GM23338 (cell line): Measurements from ENCODE around the gene FAM171A1. TPM values are rescaled to one million over a fixed set of nuclear protein-coding genes. Genes with fewer than 3 reads are reported as not detected.
A peak's percentile ranks its signal among the peaks of the same experiment; 100 is the strongest.

ENCODE experiments used
- ATAC-seq: fragments of 200-7000 bp; cut with Tn5 transposase; 3 replicates; pipeline ENCODE4 v1.9.1; 2020
- DNase-seq: peaks from one replicate; pipeline ENCODE4 v3.0.0-alpha.2; 2015; ENCODE audit warnings: low spot score
- H2AFZ ChIP-seq: fragments of 200-600 bp; sonication (generic); 2 replicates; pipeline ENCODE4 v1.8.0; 2016; ENCODE audit warnings: antibody characterized with exemption, mild to moderate bottlenecking, moderate library complexity
- H3F3A ChIP-seq: fragments of 200-600 bp; sonication (generic); replicated peaks from 2 replicates; pipeline ENCODE4 v1.8.0; 2017; ENCODE audit warnings: antibody characterized with exemption, mixed run types, low read depth
- H3K27ac ChIP-seq: fragments of 200-600 bp; sonication (generic); 2 replicates; pipeline ENCODE4 v1.6.1; 2016; ENCODE audit warnings: low read depth
- H3K27me3 ChIP-seq: fragments of 200-600 bp; sonication (generic); 2 replicates; pipeline ENCODE4 v1.8.0; 2016; ENCODE audit warnings: mild to moderate bottlenecking, mixed run types, moderate library complexity; ENCODE audit not compliant: insufficient read depth
- H3K36me3 ChIP-seq: fragments of 200-600 bp; sonication (generic); 2 replicates; pipeline ENCODE4 v1.8.0; 2016; ENCODE audit warnings: mild to moderate bottlenecking; ENCODE audit not compliant: insufficient read depth
- H3K4me1 ChIP-seq: fragments of 200-600 bp; sonication (generic); 2 replicates; pipeline ENCODE4 v1.8.0; 2016; ENCODE audit warnings: mild to moderate bottlenecking, moderate library complexity; ENCODE audit not compliant: insufficient read depth
- H3K4me2 ChIP-seq: fragments of 200-600 bp; sonication (generic); 2 replicates; pipeline ENCODE4 v1.7.1; 2017; ENCODE audit warnings: mixed run types
- H3K4me3 ChIP-seq: fragments of 200-600 bp; sonication (generic); 2 replicates; pipeline ENCODE4 v1.6.1; 2016; ENCODE audit warnings: mixed run types
- H3K79me2 ChIP-seq: fragments of 200-600 bp; sonication (generic); replicated peaks from 2 replicates; pipeline ENCODE4 v1.8.0; 2017; ENCODE audit warnings: mild to moderate bottlenecking; ENCODE audit not compliant: insufficient read depth
- H3K9me2 ChIP-seq: fragments of 200-600 bp; sonication (generic); 2 replicates; pipeline ENCODE4 v1.8.0; 2017; ENCODE audit not compliant: insufficient read depth
- H4K20me1 ChIP-seq: fragments of 200-600 bp; sonication (generic); replicated peaks from 2 replicates; pipeline ENCODE4 v1.8.0; 2017; ENCODE audit warnings: mild to moderate bottlenecking; ENCODE audit not compliant: insufficient read depth
- H3K27ac Mint-ChIP-seq: 2 replicates; pipeline ENCODE4 v1.8.0; 2020; ENCODE audit warnings: inconsistent platforms, mild to moderate bottlenecking, moderate library complexity, mixed read lengths
- H3K27me3 Mint-ChIP-seq: 3 replicates; pipeline ENCODE4 v1.8.0; 2022; ENCODE audit warnings: low read depth, mild to moderate bottlenecking, moderate library complexity, mixed read lengths, inconsistent platforms; ENCODE audit not compliant: insufficient read depth, poor library complexity
- H3K36me3 Mint-ChIP-seq: 3 replicates; pipeline ENCODE4 v1.8.0; 2021; ENCODE audit warnings: low read depth, mild to moderate bottlenecking, inconsistent platforms, moderate library complexity, mixed read lengths
- H3K4me1 Mint-ChIP-seq: 3 replicates; pipeline ENCODE4 v1.8.0; 2020; ENCODE audit warnings: mild to moderate bottlenecking, inconsistent platforms, mixed read lengths
- H3K4me3 Mint-ChIP-seq: 3 replicates; pipeline ENCODE4 v1.8.0; 2021; ENCODE audit warnings: moderate library complexity, mild to moderate bottlenecking, inconsistent platforms, mixed read lengths
- H3K9me3 Mint-ChIP-seq: 3 replicates; pipeline ENCODE4 v1.8.0; 2020; ENCODE audit warnings: moderate library complexity, mild to moderate bottlenecking, inconsistent platforms, mixed read lengths
- CREB1 ChIP-seq: fragments of 250-450 bp; sonication (Bioruptor Pico); IDR thresholded peaks from 2 replicates; pipeline ENCODE4 v1.5.0; 2020; ENCODE audit warnings: low read depth, mild to moderate bottlenecking, moderate library complexity
- ETS1 ChIP-seq: IDR thresholded peaks from 2 replicates; pipeline ENCODE4 v1.6.1; 2016; ENCODE audit warnings: antibody characterized with exemption
- EZH2 ChIP-seq: fragments of 200-600 bp; sonication (generic); IDR thresholded peaks from one replicate; pipeline ENCODE4 v1.8.0; 2017; ENCODE audit warnings: antibody characterized with exemption, mild to moderate bottlenecking, low read depth; ENCODE audit not compliant: unreplicated experiment
- EZH2phosphoT487 ChIP-seq: fragments of 200-600 bp; sonication (generic); IDR thresholded peaks from one replicate; pipeline ENCODE4 v1.8.1; 2018; ENCODE audit warnings: antibody characterized with exemption; ENCODE audit not compliant: unreplicated experiment
- JUNB ChIP-seq: IDR thresholded peaks from one replicate; pipeline ENCODE4 v1.6.1; 2016; ENCODE audit warnings: antibody characterized with exemption; ENCODE audit not compliant: unreplicated experiment
- POLR2AphosphoS5 ChIP-seq: IDR thresholded peaks from 2 replicates; pipeline ENCODE4 v1.6.1; 2016; ENCODE audit warnings: antibody characterized with exemption, low read depth
- REST ChIP-seq: IDR thresholded peaks from one replicate; pipeline ENCODE4 v1.6.1; 2018; ENCODE audit warnings: antibody characterized with exemption; ENCODE audit not compliant: unreplicated experiment
- polyA plus RNA-seq: library from polyadenylated mRNA; unstranded; fragments of >200 nt; fragmentation: Nextera tagmentation; extraction: Ambion mirVana; gene quantifications from 2 replicates; pipeline ENCODE4 v1.2.1, GENCODE V29; 2016
- total RNA-seq: library from RNA; depleted of rRNA; stranded (reverse); fragments of >200 nt; shearing (Covaris generic); gene quantifications from 2 replicates; pipeline ENCODE4 v1.2.3, GENCODE V29; 2014
- TF ChIP-seq, protein P1 (sequence below), 2 experiments: fragments of 200-600 bp in 1 of 2; sonication (generic) in 1 of 2; conservative IDR thresholded peaks; 2 replicates each; pipeline versions ENCODE4 v1.5.1 to v1.6.1; 2016 to 2017; ENCODE audit warnings: antibody characterized with exemption in 2 of 2, low read depth in 2 of 2, mild to moderate bottlenecking in 2 of 2, moderate library complexity in 1 of 2

FAM171A1 gene
- total and polyA plus RNA-seq, 2 experiments from 2014 or later = 11.3 to 32.2 TPM

DNA sequence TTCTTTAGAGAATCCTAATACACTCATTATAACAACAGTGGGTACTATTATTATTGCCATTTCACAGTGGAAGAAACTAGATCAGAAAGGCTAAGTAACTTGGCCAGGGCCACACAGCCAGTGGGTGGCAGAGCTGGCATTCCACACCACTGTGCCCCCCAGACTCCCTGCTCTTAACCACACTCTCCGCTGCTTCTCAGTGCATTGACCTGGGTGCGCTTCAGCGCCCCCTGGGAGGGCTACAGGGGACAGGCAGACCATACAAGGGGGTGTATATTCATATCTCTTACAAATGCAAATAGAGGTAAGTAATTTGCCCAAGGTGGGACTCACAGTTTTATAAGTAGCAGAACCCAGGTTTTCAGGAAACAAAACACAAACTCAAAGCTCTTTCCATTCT lies 125.6 kb downstream of the FAM171A1 start:
- H3K9me3 Mint-ChIP-seq = no peaks in the 10 kb centered on the region
- Histone ChIP-seq H3K4me3 (no peak overlapping the region), H3K27ac (no peak overlapping the region), H3K27me3 (no peaks in the 10 kb centered on the region), H3K4me1 (no peaks in the 10 kb centered on the region), H3K36me3 (no peaks in the 10 kb centered on the region), H2AFZ (no peak overlapping the region), H3K9me2 (no peaks in the 10 kb centered on the region), H3K79me2 (no peaks in the 10 kb centered on the region), H4K20me1 (no peaks in the 10 kb centered on the region; the same call in none of the 2 replicates), H3K4me2 (no peak overlapping the region), H3F3A (no peaks in the 10 kb centered on the region)
- no peak for TF ChIP-seq CREB1 (CRISPR knock-in tag)
- TF ChIP-seq, protein P1, sequence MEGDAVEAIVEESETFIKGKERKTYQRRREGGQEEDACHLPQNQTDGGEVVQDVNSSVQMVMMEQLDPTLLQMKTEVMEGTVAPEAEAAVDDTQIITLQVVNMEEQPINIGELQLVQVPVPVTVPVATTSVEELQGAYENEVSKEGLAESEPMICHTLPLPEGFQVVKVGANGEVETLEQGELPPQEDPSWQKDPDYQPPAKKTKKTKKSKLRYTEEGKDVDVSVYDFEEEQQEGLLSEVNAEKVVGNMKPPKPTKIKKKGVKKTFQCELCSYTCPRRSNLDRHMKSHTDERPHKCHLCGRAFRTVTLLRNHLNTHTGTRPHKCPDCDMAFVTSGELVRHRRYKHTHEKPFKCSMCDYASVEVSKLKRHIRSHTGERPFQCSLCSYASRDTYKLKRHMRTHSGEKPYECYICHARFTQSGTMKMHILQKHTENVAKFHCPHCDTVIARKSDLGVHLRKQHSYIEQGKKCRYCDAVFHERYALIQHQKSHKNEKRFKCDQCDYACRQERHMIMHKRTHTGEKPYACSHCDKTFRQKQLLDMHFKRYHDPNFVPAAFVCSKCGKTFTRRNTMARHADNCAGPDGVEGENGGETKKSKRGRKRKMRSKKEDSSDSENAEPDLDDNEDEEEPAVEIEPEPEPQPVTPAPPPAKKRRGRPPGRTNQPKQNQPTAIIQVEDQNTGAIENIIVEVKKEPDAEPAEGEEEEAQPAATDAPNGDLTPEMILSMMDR (conservative IDR thresholded peaks at IDR 0.05; ENCODE audit: low read depth in 2 of 2) = peak; percentile 73 to 76
- H3K27ac Mint-ChIP-seq = no peak overlapping the region
- peak; percentile 55 for DNase-seq
- ATAC-seq = peak; percentile 96
- H3K4me1 Mint-ChIP-seq = peaks cover 6% of the 10 kb centered on the region; the same call in 2 of the 3 replicates
- H3K27me3 Mint-ChIP-seq = no peaks in the 10 kb centered on the region
- H3K36me3 Mint-ChIP-seq = 0 out of 3 replicates have a peak, but pooled peaks cover 2% of the 10 kb centered on the region
- H3K4me3 Mint-ChIP-seq = no peak overlapping the region

DNA sequence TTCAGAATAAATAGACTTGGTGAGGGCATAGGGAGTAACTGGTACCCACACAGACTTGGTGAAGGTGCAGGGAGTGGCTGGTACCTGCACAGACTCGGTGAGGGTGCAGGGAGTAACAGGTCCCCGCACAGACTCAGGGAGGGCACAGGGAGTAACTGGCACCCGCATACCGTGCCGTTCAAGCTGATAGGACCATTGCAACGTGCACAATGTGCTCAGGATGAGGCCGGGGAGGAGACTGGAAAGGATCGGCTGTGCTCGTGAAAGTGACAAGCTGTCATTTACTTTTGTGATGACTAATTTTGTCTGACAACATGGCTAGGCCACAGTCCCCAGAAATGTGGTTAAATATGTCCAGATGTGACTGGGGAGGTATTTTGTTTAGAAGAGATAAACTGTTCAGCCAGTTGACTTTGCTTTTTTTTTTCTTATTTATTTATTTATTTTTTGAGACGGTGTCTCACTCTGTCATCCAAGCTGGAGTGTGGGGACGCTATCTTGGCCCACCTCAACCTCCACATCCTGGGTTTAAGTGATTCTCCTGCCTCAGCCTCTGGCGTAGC lies 126.4 kb downstream of the FAM171A1 start:
- Histone ChIP-seq H3K79me2 (no peaks in the 10 kb centered on the region), H3K27ac (no peak overlapping the region), H3K9me2 (no peaks in the 10 kb centered on the region), H3K4me1 (no peaks in the 10 kb centered on the region), H2AFZ (no peak overlapping the region), H3K27me3 (no peaks in the 10 kb centered on the region), H4K20me1 (no peaks in the 10 kb centered on the region; the same call in none of the 2 replicates), H3K4me2 (no peak overlapping the region), H3F3A (no peaks in the 10 kb centered on the region), H3K36me3 (no peaks in the 10 kb centered on the region), H3K4me3 (no peak overlapping the region)
- 0 out of 3 replicates have a peak, but pooled peaks cover 2% of the 10 kb centered on the region for H3K36me3 Mint-ChIP-seq
- DNase-seq (no peak), ATAC-seq (no peak)
- H3K9me3 Mint-ChIP-seq = no peaks in the 10 kb centered on the region
- no peak for TF ChIP-seq POLR2AphosphoS5
- TF ChIP-seq ETS1 = no peak
- TF ChIP-seq EZH2phosphoT487 = no peak
- TF ChIP-seq REST = no peak
- no peak for TF ChIP-seq JUNB
- TF ChIP-seq EZH2 = no peak
- TF ChIP-seq CREB1 (CRISPR knock-in tag) = no peak
- H3K27ac Mint-ChIP-seq = no peak overlapping the region
- H3K27me3 Mint-ChIP-seq = no peaks in the 10 kb centered on the region
- no peak overlapping the region for H3K4me3 Mint-ChIP-seq
- peaks cover 6% of the 10 kb centered on the region; the same call in 2 of the 3 replicates for H3K4me1 Mint-ChIP-seq
